Measurements from ENCODE around the gene ANKFN1. TPM values are rescaled to one million over a fixed set of nuclear protein-coding genes. Genes with fewer than 3 reads are reported as not detected.

ANKFN1 gene
- total and polyA plus RNA-seq, 2 donors = 0.57 to 0.71 TPM

DNA sequence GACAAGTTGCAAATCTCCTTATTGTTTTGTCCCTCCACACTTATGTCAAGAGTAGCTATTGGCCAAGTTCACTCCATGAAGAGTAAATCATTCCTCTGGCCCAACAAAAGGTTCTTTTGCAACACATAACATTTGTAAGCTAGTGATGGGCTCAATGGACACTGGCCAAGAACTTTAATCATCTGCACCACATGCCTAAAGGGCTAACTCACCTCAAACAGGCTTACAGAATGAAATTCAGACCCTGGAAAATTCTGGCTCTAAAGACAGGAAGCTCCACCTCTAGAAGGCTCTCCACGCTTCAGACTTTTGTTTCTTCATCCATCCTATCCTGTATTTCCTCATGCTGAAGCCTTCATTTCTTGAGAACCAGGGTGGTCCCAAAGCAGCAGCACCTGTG is 10.9 kb upstream of the ANKFN1 start:
- H3K4me3 ChIP-seq (ENCODE audit: low read length in 2 of 2) = no peak overlapping the region
- H3K36me3 ChIP-seq (ENCODE audit: control insufficient read depth in 2 of 2, insufficient read depth in 2 of 2, low read length in 1 of 2) = no peaks in the 10 kb centered on the region
- H3K27me3 ChIP-seq (ENCODE audit: control insufficient read depth in 2 of 2, insufficient read depth in 1 of 2, low read length in 1 of 2) = no peaks in the 10 kb centered on the region
- no peak for DNase-seq (ENCODE audit: low read depth in 6 of 9, low spot score in 9 of 9)
- peaks cover 0 to 8% of the 10 kb centered on the region in 2 donors for H3K9me3 ChIP-seq (ENCODE audit: control insufficient read depth in 2 of 2, insufficient read depth in 1 of 2, low read length in 1 of 2)
- WGBS = 85% methylated on average over 1 of the region's 1 CpG
- H3K27ac ChIP-seq (ENCODE audit: low read depth in 1 of 2, low read length in 1 of 2) = no peak overlapping the region
- H3K4me1 ChIP-seq (ENCODE audit: control insufficient read depth in 2 of 2, insufficient read depth in 2 of 2, low read length in 2 of 2) = no peaks in the 10 kb centered on the region

- Histone ChIP-seq H3K9me3 (ENCODE audit: control insufficient read depth in 2 of 2, insufficient read depth in 1 of 2, low read length in 1 of 2) (peaks cover 0 to 8% of the 10 kb centered on the region in 2 donors), H3K4me3 (ENCODE audit: low read length in 2 of 2) (no peak overlapping the region)
- 98% methylated on average over 4 of the region's 4 CpGs for WGBS
Measured at GRCh38 chr17:56142781-56143180, 10.5 kb upstream of the ANKFN1 start.

DNA sequence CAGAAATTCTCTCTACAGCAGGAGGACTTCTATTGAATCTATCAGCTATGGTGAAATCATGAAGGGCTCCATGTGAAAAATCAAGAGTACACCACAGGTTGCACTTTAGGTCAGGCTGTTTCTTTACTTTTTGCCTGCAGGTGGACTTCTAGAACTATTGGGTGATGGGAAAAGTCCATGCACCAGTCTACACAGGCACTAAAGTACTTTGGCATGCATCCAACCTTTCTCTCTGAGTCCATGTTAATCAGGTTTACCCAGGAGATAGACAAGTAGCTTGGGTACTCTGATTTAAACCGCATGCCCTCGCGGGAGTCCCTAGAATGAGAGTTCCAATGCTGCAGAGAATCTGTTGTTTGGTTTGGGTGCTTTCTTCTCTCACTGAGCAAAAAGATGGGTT is 9.1 kb upstream of the ANKFN1 start:
- H3K4me3 ChIP-seq (ENCODE audit: low read length in 2 of 2) = no peak overlapping the region
- no peak for DNase-seq (ENCODE audit: low read depth in 6 of 9, low spot score in 9 of 9)
- H3K27ac ChIP-seq (ENCODE audit: low read depth in 1 of 2, low read length in 1 of 2) = no peak overlapping the region
- 93% methylated on average over 3 of the region's 3 CpGs for WGBS
- H3K4me1 ChIP-seq (ENCODE audit: control insufficient read depth in 2 of 2, insufficient read depth in 2 of 2, low read length in 2 of 2) = no peaks in the 10 kb centered on the region
- peaks cover 0 to 8% of the 10 kb centered on the region in 2 donors for H3K9me3 ChIP-seq (ENCODE audit: control insufficient read depth in 2 of 2, insufficient read depth in 1 of 2, low read length in 1 of 2)
- H3K36me3 ChIP-seq (ENCODE audit: control insufficient read depth in 2 of 2, insufficient read depth in 2 of 2, low read length in 1 of 2) = no peaks in the 10 kb centered on the region
- no peaks in the 10 kb centered on the region for H3K27me3 ChIP-seq (ENCODE audit: control insufficient read depth in 2 of 2, insufficient read depth in 1 of 2, low read length in 1 of 2)

More at GRCh38 chr17:56142781-56143180, 10.5 kb upstream of the ANKFN1 start:
- Histone ChIP-seq H3K4me1 (ENCODE audit: control insufficient read depth in 2 of 2, insufficient read depth in 2 of 2, low read length in 2 of 2) (no peaks in the 10 kb centered on the region), H3K27me3 (ENCODE audit: control insufficient read depth in 2 of 2, insufficient read depth in 1 of 2, low read length in 1 of 2) (no peaks in the 10 kb centered on the region), H3K36me3 (ENCODE audit: control insufficient read depth in 2 of 2, insufficient read depth in 2 of 2, low read length in 1 of 2) (no peaks in the 10 kb centered on the region), H3K27ac (ENCODE audit: low read depth in 1 of 2, low read length in 1 of 2) (no peak overlapping the region)
- DNase-seq (ENCODE audit: low read depth in 6 of 9, low spot score in 9 of 9) = no peak

GRCh38 chr17:56146534-56146933 is 6.7 kb upstream of the ANKFN1 start:
- no peaks in the 10 kb centered on the region for H3K36me3 ChIP-seq (ENCODE audit: control insufficient read depth in 2 of 2, insufficient read depth in 2 of 2, low read length in 1 of 2)
- H3K4me3 ChIP-seq (ENCODE audit: low read length in 2 of 2) = no peak overlapping the region
- H3K4me1 ChIP-seq (ENCODE audit: control insufficient read depth in 2 of 2, insufficient read depth in 2 of 2, low read length in 2 of 2) = no peaks in the 10 kb centered on the region
- no peak overlapping the region for H3K27ac ChIP-seq (ENCODE audit: low read depth in 1 of 2, low read length in 1 of 2)
- peaks cover 0 to 8% of the 10 kb centered on the region in 2 donors for H3K9me3 ChIP-seq (ENCODE audit: control insufficient read depth in 2 of 2, insufficient read depth in 1 of 2, low read length in 1 of 2)
- H3K27me3 ChIP-seq (ENCODE audit: control insufficient read depth in 2 of 2, insufficient read depth in 1 of 2, low read length in 1 of 2) = no peaks in the 10 kb centered on the region
- WGBS = 88% methylated on average over 1 of the region's 1 CpG
- no peak for DNase-seq (ENCODE audit: low read depth in 6 of 9, low spot score in 9 of 9)

DNA sequence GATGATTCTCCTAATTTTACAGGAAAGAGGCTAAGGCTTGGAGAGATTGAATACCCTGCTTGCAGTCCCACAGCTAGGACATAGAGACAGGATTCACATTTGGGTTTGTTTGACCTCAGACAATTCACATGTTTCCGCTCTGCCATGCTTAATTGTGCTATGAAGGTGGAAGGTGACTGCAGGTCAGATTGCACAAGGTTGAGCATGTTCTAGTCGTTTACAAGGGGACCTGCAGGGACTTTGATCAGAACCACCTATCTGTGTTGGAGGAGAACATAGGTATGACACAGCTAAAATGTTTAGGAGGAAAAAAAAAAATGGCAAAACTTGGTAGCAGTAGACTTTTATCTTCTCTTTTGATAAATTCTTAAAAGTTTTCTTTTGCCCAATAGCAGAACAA is 4.9 kb upstream of the ANKFN1 start:
- Histone ChIP-seq H3K27me3 (ENCODE audit: control insufficient read depth in 2 of 2, insufficient read depth in 1 of 2, low read length in 1 of 2) (no peaks in the 10 kb centered on the region), H3K36me3 (ENCODE audit: control insufficient read depth in 2 of 2, insufficient read depth in 2 of 2, low read length in 1 of 2) (no peaks in the 10 kb centered on the region), H3K4me1 (ENCODE audit: control insufficient read depth in 2 of 2, insufficient read depth in 2 of 2, low read length in 2 of 2) (no peaks in the 10 kb centered on the region), H3K27ac (ENCODE audit: low read depth in 1 of 2, low read length in 1 of 2) (no peak overlapping the region), H3K4me3 (ENCODE audit: low read length in 2 of 2) (no peak overlapping the region), H3K9me3 (ENCODE audit: control insufficient read depth in 2 of 2, insufficient read depth in 1 of 2, low read length in 1 of 2) (peaks cover 0 to 8% of the 10 kb centered on the region in 2 donors)
- WGBS = 84% methylated on average over 2 of the region's 2 CpGs
- DNase-seq (ENCODE audit: low read depth in 6 of 9, low spot score in 9 of 9) = no peak

- 97% methylated on average over 3 of the region's 3 CpGs for WGBS
Measured at GRCh38 chr17:56149266-56150036, 3.8 kb upstream of the ANKFN1 start.

GRCh38 chr17:56150649-56151048 is 2.6 kb upstream of the ANKFN1 start:
- peaks cover 0 to 8% of the 10 kb centered on the region in 2 donors for H3K9me3 ChIP-seq (ENCODE audit: control insufficient read depth in 2 of 2, insufficient read depth in 1 of 2, low read length in 1 of 2)
- WGBS = 93% methylated on average over 4 of the region's 4 CpGs
- no peak for DNase-seq (ENCODE audit: low read depth in 6 of 9, low spot score in 9 of 9)
- no peaks in the 10 kb centered on the region for H3K27me3 ChIP-seq (ENCODE audit: control insufficient read depth in 2 of 2, insufficient read depth in 1 of 2, low read length in 1 of 2)
- no peak overlapping the region for H3K27ac ChIP-seq (ENCODE audit: low read depth in 1 of 2, low read length in 1 of 2)
- no peak overlapping the region for H3K4me3 ChIP-seq (ENCODE audit: low read length in 2 of 2)
- H3K36me3 ChIP-seq (ENCODE audit: control insufficient read depth in 2 of 2, insufficient read depth in 2 of 2, low read length in 1 of 2) = no peaks in the 10 kb centered on the region
- no peaks in the 10 kb centered on the region for H3K4me1 ChIP-seq (ENCODE audit: control insufficient read depth in 2 of 2, insufficient read depth in 2 of 2, low read length in 2 of 2)

More at GRCh38 chr17:56149266-56150036, 3.8 kb upstream of the ANKFN1 start:
- H3K9me3 ChIP-seq (ENCODE audit: control insufficient read depth in 2 of 2, insufficient read depth in 1 of 2, low read length in 1 of 2) = peaks cover 0 to 8% of the 10 kb centered on the region in 2 donors
- no peak for DNase-seq (ENCODE audit: low read depth in 6 of 9, low spot score in 9 of 9)
- no peaks in the 10 kb centered on the region for H3K4me1 ChIP-seq (ENCODE audit: control insufficient read depth in 2 of 2, insufficient read depth in 2 of 2, low read length in 2 of 2)
- H3K36me3 ChIP-seq (ENCODE audit: control insufficient read depth in 2 of 2, insufficient read depth in 2 of 2, low read length in 1 of 2) = no peaks in the 10 kb centered on the region
- no peak overlapping the region for H3K27ac ChIP-seq (ENCODE audit: low read depth in 1 of 2, low read length in 1 of 2)
- no peaks in the 10 kb centered on the region for H3K27me3 ChIP-seq (ENCODE audit: control insufficient read depth in 2 of 2, insufficient read depth in 1 of 2, low read length in 1 of 2)
- no peak overlapping the region for H3K4me3 ChIP-seq (ENCODE audit: low read length in 2 of 2)

- no peaks in the 10 kb centered on the region for H3K9me3 ChIP-seq (ENCODE audit: control insufficient read depth in 2 of 2, insufficient read depth in 1 of 2, low read length in 1 of 2)
- H3K4me1 ChIP-seq (ENCODE audit: control insufficient read depth in 2 of 2, insufficient read depth in 2 of 2, low read length in 2 of 2) = peaks cover 0 to 3% of the 10 kb centered on the region in 2 donors
- H3K4me3 ChIP-seq (ENCODE audit: low read length in 2 of 2) = no peak overlapping the region
- no peaks in the 10 kb centered on the region for H3K36me3 ChIP-seq (ENCODE audit: control insufficient read depth in 2 of 2, insufficient read depth in 2 of 2, low read length in 1 of 2)
- WGBS = 98% methylated on average over 4 of the region's 4 CpGs
- H3K27ac ChIP-seq (ENCODE audit: low read depth in 1 of 2, low read length in 1 of 2) = no peak overlapping the region
- no peaks in the 10 kb centered on the region for H3K27me3 ChIP-seq (ENCODE audit: control insufficient read depth in 2 of 2, insufficient read depth in 1 of 2, low read length in 1 of 2)
- no peak for DNase-seq (ENCODE audit: low read depth in 6 of 9, low spot score in 9 of 9)
Measured at GRCh38 chr17:56157845-56158244, 4.6 kb downstream of the ANKFN1 start.

DNA sequence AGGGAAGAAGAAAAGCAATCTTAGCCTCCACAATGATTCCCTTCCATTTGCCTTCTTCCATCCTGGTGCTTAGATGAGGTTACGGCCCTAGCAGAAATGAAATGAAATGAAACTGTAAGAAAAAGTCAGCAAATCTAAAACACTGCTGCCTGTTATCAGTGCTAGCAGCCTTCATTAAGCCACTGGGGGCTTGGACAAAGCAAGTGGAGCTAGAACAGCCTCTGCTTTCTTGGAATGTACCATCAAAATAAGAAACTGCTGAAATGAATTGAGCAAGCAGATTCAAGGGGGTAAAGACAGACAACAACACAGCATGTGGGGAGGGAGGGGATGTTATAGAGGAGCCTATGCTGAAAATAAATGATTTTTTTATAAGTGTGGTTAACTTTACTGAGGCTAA is 5.1 kb downstream of the ANKFN1 start:
- H3K27me3 ChIP-seq (ENCODE audit: control insufficient read depth in 2 of 2, insufficient read depth in 1 of 2, low read length in 1 of 2) = no peaks in the 10 kb centered on the region
- DNase-seq (ENCODE audit: low read depth in 6 of 9, low spot score in 9 of 9) = no peak
- 95% methylated on average over 1 of the region's 1 CpG for WGBS
- no peaks in the 10 kb centered on the region for H3K9me3 ChIP-seq (ENCODE audit: control insufficient read depth in 2 of 2, insufficient read depth in 1 of 2, low read length in 1 of 2)
- H3K4me3 ChIP-seq (ENCODE audit: low read length in 2 of 2) = no peak overlapping the region
- H3K36me3 ChIP-seq (ENCODE audit: control insufficient read depth in 2 of 2, insufficient read depth in 2 of 2, low read length in 1 of 2) = no peaks in the 10 kb centered on the region
- peaks cover 0 to 3% of the 10 kb centered on the region in 2 donors for H3K4me1 ChIP-seq (ENCODE audit: control insufficient read depth in 2 of 2, insufficient read depth in 2 of 2, low read length in 2 of 2)
- no peak overlapping the region for H3K27ac ChIP-seq (ENCODE audit: low read depth in 1 of 2, low read length in 1 of 2)
